Chondrocyte (in vitro differentiated cells): ENCODE measurements around the gene TNRC6C. TPM values are rescaled to one million over a fixed set of nuclear protein-coding genes. Genes with fewer than 3 reads are reported as not detected.
"Not testable (repeated sequence)": the region's sequence is repeated elsewhere in the genome, so short reads cannot be mapped to it uniquely, and the experiment has no call there.

Source experiments
- DNase-seq: peaks from one replicate; pipeline ENCODE4 v3.0.0; 2021; ENCODE audit warnings: mixed read lengths, low spot score
- H3K27ac Mint-ChIP-seq: one replicate; pipeline ENCODE4 v1.8.0; 2021; ENCODE audit warnings: mild to moderate bottlenecking, moderate library complexity, mixed read lengths; ENCODE audit not compliant: unreplicated experiment
- H3K27me3 Mint-ChIP-seq: 2 replicates; pipeline ENCODE4 v1.8.0; 2021; ENCODE audit warnings: low read depth, mixed read lengths
- H3K36me3 Mint-ChIP-seq: 2 replicates; pipeline ENCODE4 v1.8.0; 2021; ENCODE audit warnings: low read depth, mixed read lengths
- H3K4me1 Mint-ChIP-seq: 2 replicates; pipeline ENCODE4 v1.8.0; 2021; ENCODE audit warnings: low read depth, mild to moderate bottlenecking, mixed read lengths
- H3K4me3 Mint-ChIP-seq: one replicate; pipeline ENCODE4 v1.8.0; 2021; ENCODE audit warnings: mild to moderate bottlenecking, moderate library complexity, mixed read lengths; ENCODE audit not compliant: unreplicated experiment
- H3K9me3 Mint-ChIP-seq: 2 replicates; pipeline ENCODE4 v1.8.0; 2021; ENCODE audit warnings: low read depth, mixed read lengths
- total RNA-seq: library from RNA; stranded (reverse); gene quantifications from 3 replicates; pipeline ENCODE4 v1.2.1, GENCODE V29; 2021
- TF ChIP-seq, protein P1 (sequence below): fragments of 200-600 bp; sonication (generic); IDR thresholded peaks from 2 replicates; pipeline ENCODE4 v1.5.0; 2021; ENCODE audit warnings: antibody characterized with exemption, mild to moderate bottlenecking, moderate library complexity

Gene TNRC6C
- total RNA-seq, 1 donor from 2014 or later, result 19.8 TPM

DNA sequence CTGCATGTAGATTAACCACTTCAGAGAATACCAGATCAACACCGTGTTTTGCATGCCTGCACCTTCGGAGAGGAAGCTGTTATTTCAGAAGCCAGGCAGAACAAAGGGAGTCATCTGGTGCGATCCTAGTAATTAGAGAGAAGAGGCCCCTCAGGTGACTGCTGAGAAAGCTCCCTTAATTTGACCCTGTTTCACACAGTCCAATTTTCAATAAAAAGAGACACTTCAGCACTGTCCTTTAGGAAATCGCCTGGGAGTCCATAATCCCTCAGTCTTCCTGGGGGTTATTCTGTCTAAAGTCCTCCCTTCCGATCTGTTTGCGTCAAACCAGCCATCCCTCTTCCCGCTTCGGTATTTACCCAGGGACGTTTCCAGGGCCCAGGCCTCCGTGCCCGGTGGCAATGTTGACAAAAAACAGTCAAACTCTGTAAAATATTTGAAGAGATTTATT is 23.4 kb upstream of the TNRC6C start:
- Mint-ChIP-seq H3K9me3 (no peaks in the 10 kb centered on the region), H3K4me1 (no peaks in the 10 kb centered on the region), H3K36me3 (no peaks in the 10 kb centered on the region), H3K27ac (no peak overlapping the region), H3K27me3 (peaks cover 33% of the 10 kb centered on the region), H3K4me3 (no peak overlapping the region)
- TF ChIP-seq, protein P1, sequence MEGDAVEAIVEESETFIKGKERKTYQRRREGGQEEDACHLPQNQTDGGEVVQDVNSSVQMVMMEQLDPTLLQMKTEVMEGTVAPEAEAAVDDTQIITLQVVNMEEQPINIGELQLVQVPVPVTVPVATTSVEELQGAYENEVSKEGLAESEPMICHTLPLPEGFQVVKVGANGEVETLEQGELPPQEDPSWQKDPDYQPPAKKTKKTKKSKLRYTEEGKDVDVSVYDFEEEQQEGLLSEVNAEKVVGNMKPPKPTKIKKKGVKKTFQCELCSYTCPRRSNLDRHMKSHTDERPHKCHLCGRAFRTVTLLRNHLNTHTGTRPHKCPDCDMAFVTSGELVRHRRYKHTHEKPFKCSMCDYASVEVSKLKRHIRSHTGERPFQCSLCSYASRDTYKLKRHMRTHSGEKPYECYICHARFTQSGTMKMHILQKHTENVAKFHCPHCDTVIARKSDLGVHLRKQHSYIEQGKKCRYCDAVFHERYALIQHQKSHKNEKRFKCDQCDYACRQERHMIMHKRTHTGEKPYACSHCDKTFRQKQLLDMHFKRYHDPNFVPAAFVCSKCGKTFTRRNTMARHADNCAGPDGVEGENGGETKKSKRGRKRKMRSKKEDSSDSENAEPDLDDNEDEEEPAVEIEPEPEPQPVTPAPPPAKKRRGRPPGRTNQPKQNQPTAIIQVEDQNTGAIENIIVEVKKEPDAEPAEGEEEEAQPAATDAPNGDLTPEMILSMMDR, result no peak
- no peak for DNase-seq

DNA sequence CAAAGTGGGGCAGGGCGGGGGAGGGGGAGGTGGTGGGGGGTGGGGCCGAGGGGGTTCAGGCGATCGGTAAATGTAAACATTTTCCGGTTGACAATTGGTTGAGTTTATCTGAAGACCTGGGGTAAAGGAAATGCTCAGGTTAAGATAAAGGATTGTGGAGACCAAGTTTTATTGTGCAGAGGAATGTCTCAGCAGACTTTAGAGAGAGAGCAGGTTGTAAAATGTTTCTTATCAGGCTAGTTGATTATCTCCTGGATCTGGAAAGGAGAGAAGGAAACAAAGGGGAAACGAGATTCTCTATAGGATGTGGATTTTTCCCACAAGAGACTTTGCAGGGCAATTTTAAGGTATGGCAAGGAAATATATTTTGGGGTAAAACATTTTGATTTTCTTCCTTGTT is 22.8 kb upstream of the TNRC6C start:
- DNase-seq, H3K27ac Mint-ChIP-seq, H3K36me3 Mint-ChIP-seq, H3K4me1 Mint-ChIP-seq, H3K4me3 Mint-ChIP-seq, H3K9me3 Mint-ChIP-seq: not testable (repeated sequence)
- peaks cover 32% of the 10 kb centered on the region for H3K27me3 Mint-ChIP-seq

DNA sequence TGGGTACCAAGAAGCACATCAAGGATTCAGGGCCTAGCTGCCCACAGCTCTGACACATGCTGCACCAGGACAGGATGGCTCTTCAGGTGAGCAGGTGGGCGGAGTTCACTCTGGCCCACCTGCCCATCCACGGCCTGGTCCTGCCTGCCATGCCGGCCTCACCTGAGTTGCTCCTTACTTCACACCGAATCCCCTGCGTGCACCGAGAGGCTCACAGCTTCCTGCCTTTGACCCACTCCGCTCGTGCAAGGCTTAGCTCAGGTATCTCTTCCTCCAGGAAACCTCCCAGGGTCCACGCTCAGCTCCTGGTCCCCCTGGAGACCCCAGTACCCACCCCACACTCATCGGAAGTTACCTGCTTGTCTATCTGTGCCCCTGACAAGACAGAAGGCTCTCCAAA is 21.6 kb upstream of the TNRC6C start:
- no peak overlapping the region for H3K4me3 Mint-ChIP-seq
- H3K9me3 Mint-ChIP-seq, result no peaks in the 10 kb centered on the region
- H3K4me1 Mint-ChIP-seq, result no peaks in the 10 kb centered on the region
- TF ChIP-seq, protein P1, result no peak
- H3K27me3 Mint-ChIP-seq, result peaks cover 23% of the 10 kb centered on the region
- no peaks in the 10 kb centered on the region for H3K36me3 Mint-ChIP-seq
- no peak for DNase-seq
- H3K27ac Mint-ChIP-seq, result no peak overlapping the region

DNA sequence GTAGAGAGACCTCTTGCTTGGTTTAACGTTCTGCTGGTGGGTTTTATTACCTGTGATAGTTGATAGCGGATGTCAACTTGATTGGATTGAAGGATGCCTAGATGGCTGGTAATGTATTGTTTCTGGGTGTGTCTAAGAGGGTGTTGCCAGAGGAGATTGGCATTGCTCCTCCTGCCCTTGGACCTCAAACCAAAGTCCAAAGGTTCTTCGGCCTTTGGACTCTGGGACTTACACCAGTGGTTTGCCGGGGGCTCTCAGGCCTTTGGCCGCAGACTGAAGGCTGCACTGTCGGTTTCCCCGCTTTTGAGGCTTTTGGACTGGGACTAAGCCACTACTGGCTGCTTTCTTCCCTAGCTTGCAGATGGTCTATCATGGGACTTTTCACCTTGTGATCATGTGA is 17.5 kb upstream of the TNRC6C start:
- peaks cover 8% of the 10 kb centered on the region for H3K4me1 Mint-ChIP-seq
- TF ChIP-seq, protein P1, result no peak
- no peak for DNase-seq

DNA sequence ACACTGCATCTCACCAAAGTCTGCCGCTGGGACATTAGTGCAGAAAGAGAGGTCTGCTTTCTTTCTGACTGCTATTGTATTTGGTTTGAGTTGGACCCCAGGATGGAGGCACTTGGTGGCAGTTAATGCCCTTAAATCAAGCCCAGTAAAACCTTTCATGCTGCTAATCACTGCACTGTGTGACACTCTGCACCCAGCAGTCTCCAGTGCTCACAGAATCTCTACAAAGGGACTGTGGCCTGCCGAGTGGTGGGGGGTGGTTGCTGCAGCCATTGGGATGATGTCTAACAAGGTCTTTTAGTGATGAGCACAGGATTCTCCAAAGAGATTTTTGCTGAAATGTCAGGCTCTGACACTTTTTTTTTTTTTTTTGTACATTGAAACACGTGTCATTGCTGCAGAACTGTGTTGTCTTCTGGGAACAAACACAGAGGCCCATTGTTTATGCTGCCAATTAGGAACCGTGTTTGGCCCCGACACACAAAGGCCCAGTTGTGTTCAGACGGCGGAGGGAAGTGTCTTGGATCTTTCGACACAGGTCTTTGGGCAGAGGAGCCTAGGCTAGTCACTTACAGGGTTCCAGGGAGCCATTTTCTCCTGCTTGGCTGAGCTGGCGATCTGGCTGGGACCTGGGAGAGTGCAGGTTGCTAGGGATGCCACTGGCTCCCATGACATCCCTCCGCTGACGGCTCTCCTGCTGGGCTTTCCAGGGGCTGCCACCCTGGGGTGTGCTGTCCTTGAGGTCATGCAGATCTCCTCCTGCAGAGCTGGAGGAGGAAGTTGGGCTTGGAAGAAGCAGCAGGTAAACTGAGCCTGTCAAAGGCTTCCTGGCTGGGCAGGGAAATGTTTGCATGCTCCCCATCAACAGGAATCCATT is 16.2 kb upstream of the TNRC6C start:
- Mint-ChIP-seq H3K27ac (no peak overlapping the region), H3K4me1 (peaks cover 8% of the 10 kb centered on the region), H3K36me3 (no peaks in the 10 kb centered on the region), H3K27me3 (peaks cover 7% of the 10 kb centered on the region), H3K4me3 (no peak overlapping the region), H3K9me3 (no peaks in the 10 kb centered on the region)
- TF ChIP-seq, protein P1, result no peak
- DNase-seq, result no peak

More for the DNA sequence above, 17.5 kb upstream of the TNRC6C start:
- Mint-ChIP-seq H3K4me3 (no peak overlapping the region), H3K9me3 (no peaks in the 10 kb centered on the region), H3K27me3 (peaks cover 13% of the 10 kb centered on the region), H3K27ac (no peak overlapping the region), H3K36me3 (no peaks in the 10 kb centered on the region)

DNA sequence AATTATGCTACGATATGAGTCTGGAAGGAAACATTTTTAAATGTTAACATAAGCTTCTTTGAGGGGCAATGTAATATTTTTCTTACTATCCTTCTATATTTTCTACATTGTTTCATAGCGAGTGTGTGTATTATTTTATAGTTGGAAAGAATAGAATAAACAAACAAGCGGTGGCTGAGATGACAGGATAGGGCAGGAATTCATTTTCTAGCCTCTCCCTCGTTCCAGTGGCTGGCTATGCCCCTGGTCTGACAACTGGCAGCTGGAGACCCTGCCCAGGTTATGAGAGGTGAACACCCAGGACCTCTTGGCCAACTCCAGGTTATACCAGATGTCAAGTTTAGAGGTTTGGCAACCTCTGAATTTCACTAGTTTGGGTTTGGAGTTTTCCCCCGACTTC is 14.5 kb upstream of the TNRC6C start:
- no peak overlapping the region for H3K27ac Mint-ChIP-seq
- no peaks in the 10 kb centered on the region for H3K36me3 Mint-ChIP-seq
- TF ChIP-seq, protein P1, result no peak
- H3K4me1 Mint-ChIP-seq, result peaks cover 13% of the 10 kb centered on the region
- no peak overlapping the region for H3K4me3 Mint-ChIP-seq
- peaks cover 5% of the 10 kb centered on the region for H3K9me3 Mint-ChIP-seq
- peaks cover 7% of the 10 kb centered on the region for H3K27me3 Mint-ChIP-seq
- no peak for DNase-seq
